Measurements from ENCODE around the gene RTF2. TPM values are rescaled to one million over a fixed set of nuclear protein-coding genes. Genes with fewer than 3 reads are reported as not detected.

The RTF2 gene
- total RNA-seq, 2 experiments from 2014 or later, result 63.6 to 72.7 TPM

DNA sequence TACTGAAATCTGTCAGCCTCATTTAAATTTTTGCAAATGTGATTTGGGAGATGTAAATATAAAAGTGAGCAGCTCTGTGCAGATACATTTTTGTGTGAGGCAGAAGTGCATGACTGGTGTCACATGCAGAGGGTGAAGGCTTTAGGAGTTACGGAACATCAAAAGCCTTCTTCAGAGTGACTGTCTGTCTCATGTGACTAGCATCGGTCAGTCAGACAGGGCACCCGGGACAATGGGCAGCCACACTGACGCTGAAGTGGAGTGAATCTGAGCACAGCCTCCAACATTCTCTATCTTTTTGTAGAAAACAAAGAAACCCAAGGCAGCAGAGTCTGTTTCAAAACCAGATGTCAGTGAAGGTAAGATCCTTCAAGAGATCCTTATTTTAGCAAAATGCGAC is 48.2 kb downstream of the RTF2 start:
- TF ChIP-seq, protein P1, sequence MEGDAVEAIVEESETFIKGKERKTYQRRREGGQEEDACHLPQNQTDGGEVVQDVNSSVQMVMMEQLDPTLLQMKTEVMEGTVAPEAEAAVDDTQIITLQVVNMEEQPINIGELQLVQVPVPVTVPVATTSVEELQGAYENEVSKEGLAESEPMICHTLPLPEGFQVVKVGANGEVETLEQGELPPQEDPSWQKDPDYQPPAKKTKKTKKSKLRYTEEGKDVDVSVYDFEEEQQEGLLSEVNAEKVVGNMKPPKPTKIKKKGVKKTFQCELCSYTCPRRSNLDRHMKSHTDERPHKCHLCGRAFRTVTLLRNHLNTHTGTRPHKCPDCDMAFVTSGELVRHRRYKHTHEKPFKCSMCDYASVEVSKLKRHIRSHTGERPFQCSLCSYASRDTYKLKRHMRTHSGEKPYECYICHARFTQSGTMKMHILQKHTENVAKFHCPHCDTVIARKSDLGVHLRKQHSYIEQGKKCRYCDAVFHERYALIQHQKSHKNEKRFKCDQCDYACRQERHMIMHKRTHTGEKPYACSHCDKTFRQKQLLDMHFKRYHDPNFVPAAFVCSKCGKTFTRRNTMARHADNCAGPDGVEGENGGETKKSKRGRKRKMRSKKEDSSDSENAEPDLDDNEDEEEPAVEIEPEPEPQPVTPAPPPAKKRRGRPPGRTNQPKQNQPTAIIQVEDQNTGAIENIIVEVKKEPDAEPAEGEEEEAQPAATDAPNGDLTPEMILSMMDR (conservative IDR thresholded peaks at IDR 0.05; ENCODE audit: low read length), result no peak
- TF ChIP-seq EZH2phosphoT487 (IDR thresholded peaks at IDR 0.05; ENCODE audit: borderline replicate concordance, low read depth, low read length), result no peak
- H3K9me2 ChIP-seq (ENCODE audit: insufficient read depth, low read length), result no peaks in the 10 kb centered on the region
- no peak overlapping the region for H3K4me2 ChIP-seq (ENCODE audit: low read length)
- no TSS peak for BruUV-seq (replicated peaks)
- peaks cover 64% of the 10 kb centered on the region for H3K36me3 ChIP-seq (ENCODE audit: insufficient read depth, low read length)
- no peaks in the 10 kb centered on the region for H3K79me2 ChIP-seq (ENCODE audit: insufficient read depth, low read depth, low read length)
- peaks cover 11% of the 10 kb centered on the region; the same call in 1 of the 2 replicates for H3K9me3 ChIP-seq (ENCODE audit: low read length)
- intact Hi-C loops (cut with micrococcal nuclease; ENCODE audit: unreplicated experiment), result no loop called here
- no peak overlapping the region for H3K27ac ChIP-seq (ENCODE audit: low read depth, low read length, poor library complexity, severe bottlenecking)
- no peak overlapping the region for H2AFZ ChIP-seq (ENCODE audit: low read length)
- H3K4me3 ChIP-seq (ENCODE audit: low read depth, low read length, poor library complexity, severe bottlenecking), result no peak overlapping the region
- ChIA-PET POLR2A (no interaction called here), CTCF (ENCODE audit: unreplicated experiment) (no interaction called here)
- no peaks in the 10 kb centered on the region for H4K20me1 ChIP-seq (ENCODE audit: insufficient read depth, low read length)
- H3K4me1 ChIP-seq (ENCODE audit: insufficient read depth, low read length, poor library complexity, severe bottlenecking), result no peaks in the 10 kb centered on the region
- no peak for DNase-seq (ENCODE audit: low spot score)

DNA sequence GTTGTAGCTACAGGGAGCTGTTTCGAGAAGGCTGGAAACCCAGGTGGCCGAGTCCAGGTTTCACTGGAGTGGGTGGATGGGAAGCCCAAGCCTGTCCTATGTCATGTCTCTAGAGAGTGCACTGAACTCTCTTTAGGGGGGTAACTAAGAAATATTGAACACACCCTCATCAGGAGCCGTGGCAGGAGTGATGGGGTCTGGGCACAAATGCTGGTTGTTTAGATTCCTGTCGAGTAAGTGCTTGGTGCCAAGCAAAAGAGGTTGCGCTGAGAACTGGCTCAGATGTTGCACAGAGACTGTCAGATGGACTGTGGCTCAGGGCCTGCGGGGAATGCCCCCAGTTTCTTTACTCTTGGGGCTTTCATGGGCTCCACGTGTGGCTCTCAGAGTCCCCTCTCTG is 48.8 kb downstream of the RTF2 start:
- no peak for DNase-seq (ENCODE audit: low spot score)
- Histone ChIP-seq H3K27ac (ENCODE audit: low read depth, low read length, poor library complexity, severe bottlenecking) (no peak overlapping the region), H2AFZ (ENCODE audit: low read length) (no peak overlapping the region), H3K9me2 (ENCODE audit: insufficient read depth, low read length) (no peaks in the 10 kb centered on the region), H3K4me2 (ENCODE audit: low read length) (no peak overlapping the region), H3K4me1 (ENCODE audit: insufficient read depth, low read length, poor library complexity, severe bottlenecking) (no peaks in the 10 kb centered on the region), H3K4me3 (ENCODE audit: low read depth, low read length, poor library complexity, severe bottlenecking) (no peak overlapping the region), H3K79me2 (ENCODE audit: insufficient read depth, low read depth, low read length) (no peaks in the 10 kb centered on the region), H3K9me3 (ENCODE audit: low read length) (peaks cover 11% of the 10 kb centered on the region; the same call in 1 of the 2 replicates), H4K20me1 (ENCODE audit: insufficient read depth, low read length) (no peaks in the 10 kb centered on the region), H3K36me3 (ENCODE audit: insufficient read depth, low read length) (peaks cover 64% of the 10 kb centered on the region)
- no peak for TF ChIP-seq EZH2phosphoT487 (IDR thresholded peaks at IDR 0.05; ENCODE audit: borderline replicate concordance, low read depth, low read length)
- TF ChIP-seq, protein P1 (conservative IDR thresholded peaks at IDR 0.05; ENCODE audit: low read length), result no peak
- ChIA-PET CTCF (ENCODE audit: unreplicated experiment) (no interaction called here), POLR2A (no interaction called here)
- intact Hi-C loops (cut with micrococcal nuclease; ENCODE audit: unreplicated experiment), result no loop called here
- BruUV-seq (replicated peaks), result no TSS peak

DNA sequence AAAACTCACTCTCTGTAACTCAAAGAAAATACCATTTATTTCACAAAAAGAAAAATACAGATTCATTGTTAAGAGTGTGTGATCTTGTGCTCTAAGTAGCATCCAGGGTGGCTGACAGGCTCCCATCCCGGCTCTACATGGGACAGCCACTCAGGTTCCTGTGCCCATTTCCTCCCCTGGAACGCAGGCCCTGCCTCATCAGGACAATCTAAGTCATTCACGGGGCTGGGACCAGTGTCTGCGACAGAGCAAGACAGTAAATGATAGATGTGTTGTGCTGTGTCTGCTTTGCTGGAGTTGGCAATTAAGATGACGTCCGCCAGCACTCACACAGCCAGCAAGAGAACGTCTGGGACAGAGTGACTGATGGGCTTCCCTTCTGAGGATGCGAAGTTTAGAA is 49.2 kb downstream of the RTF2 start:
- Histone ChIP-seq H4K20me1 (ENCODE audit: insufficient read depth, low read length) (no peaks in the 10 kb centered on the region), H3K9me2 (ENCODE audit: insufficient read depth, low read length) (no peaks in the 10 kb centered on the region), H3K4me1 (ENCODE audit: insufficient read depth, low read length, poor library complexity, severe bottlenecking) (no peaks in the 10 kb centered on the region), H3K27ac (ENCODE audit: low read depth, low read length, poor library complexity, severe bottlenecking) (no peak overlapping the region), H2AFZ (ENCODE audit: low read length) (no peak overlapping the region), H3K36me3 (ENCODE audit: insufficient read depth, low read length) (peaks cover 64% of the 10 kb centered on the region), H3K4me3 (ENCODE audit: low read depth, low read length, poor library complexity, severe bottlenecking) (no peak overlapping the region), H3K4me2 (ENCODE audit: low read length) (no peak overlapping the region), H3K79me2 (ENCODE audit: insufficient read depth, low read depth, low read length) (no peaks in the 10 kb centered on the region), H3K9me3 (ENCODE audit: low read length) (peaks cover 11% of the 10 kb centered on the region; the same call in 1 of the 2 replicates)
- no TSS peak for BruUV-seq (replicated peaks)
- ChIA-PET POLR2A (no interaction called here), CTCF (ENCODE audit: unreplicated experiment) (no interaction called here)
- TF ChIP-seq, protein P1 (conservative IDR thresholded peaks at IDR 0.05; ENCODE audit: low read length), result no peak
- TF ChIP-seq EZH2phosphoT487 (IDR thresholded peaks at IDR 0.05; ENCODE audit: borderline replicate concordance, low read depth, low read length), result no peak
- intact Hi-C loops (cut with micrococcal nuclease; ENCODE audit: unreplicated experiment), result no loop called here
- DNase-seq (ENCODE audit: low spot score), result no peak

Measured in OCI-LY7 (cell line).